PC-3 (cell line): ENCODE results near the gene DLG5. TPM values are rescaled to one million over a fixed set of nuclear protein-coding genes. Genes with fewer than 3 reads are reported as not detected.

Experiments
- ATAC-seq: fragments of 200-7000 bp; cut with Tn5 transposase; 2 replicates; pipeline ENCODE4 v1.9.1; 2020; ENCODE audit warnings: mild to moderate bottlenecking, moderate library complexity
- BruUV-seq: library from RNA; stranded (reverse); fragments of 400-500 nt; replicated peaks from 2 replicates; lab custom pipeline; 2021; lab: Mats Ljungman, UMichigan
- CTCF ChIA-PET: fragments of 300-600 bp; sonication (Branson Sonifier 250); formaldehyde crosslinking; loops from one replicate; lab custom pipeline; 2022; ENCODE audit warnings: antibody characterized with exemption; lab: Charles Lee
- POLR2A ChIA-PET: fragments of 300-600 bp; sonication (Branson Sonifier 250); formaldehyde crosslinking; loops from one replicate; lab custom pipeline; 2022; ENCODE audit warnings: antibody characterized with exemption; ENCODE audit not compliant: unreplicated experiment; lab: Charles Lee
- DNase-seq: peaks from one replicate; pipeline ENCODE4 v3.0.0-alpha.2; 2015
- H2AFZ ChIP-seq: fragments of 300-600 bp; sonication (generic); 2 replicates; pipeline ENCODE4 v1.6.0; 2016; ENCODE audit warnings: antibody characterized with exemption, low read length
- H3F3A ChIP-seq: fragments of 300-600 bp; sonication (generic); one replicate; pipeline ENCODE4 v1.6.0; 2017; ENCODE audit warnings: antibody characterized with exemption, low read length, control low read depth, mild to moderate bottlenecking; ENCODE audit not compliant: unreplicated experiment
- H3K27ac ChIP-seq: fragments of 300-600 bp; sonication (generic); 2 replicates; pipeline ENCODE4 v1.5.1; 2016; ENCODE audit warnings: mild to moderate bottlenecking, low read length
- H3K27me3 ChIP-seq: fragments of 300-600 bp; sonication (generic); 2 replicates; pipeline ENCODE4 v1.6.1; 2016; ENCODE audit warnings: low read length, mixed read lengths
- H3K36me3 ChIP-seq: fragments of 300-600 bp; sonication (generic); 2 replicates; pipeline ENCODE4 v1.6.1; 2016; ENCODE audit warnings: low read depth, mixed run types, low read length, mixed read lengths
- H3K4me1 ChIP-seq: fragments of 300-600 bp; sonication (generic); 2 replicates; pipeline ENCODE4 v1.5.1; 2016; ENCODE audit warnings: low read length; ENCODE audit not compliant: insufficient read depth
- H3K4me2 ChIP-seq: fragments of 300-600 bp; sonication (generic); 2 replicates; pipeline ENCODE4 v1.6.0; 2016; ENCODE audit warnings: low read length
- H3K4me3 ChIP-seq: fragments of 300-600 bp; sonication (generic); 2 replicates; pipeline ENCODE4 v1.5.1; 2016; ENCODE audit warnings: mild to moderate bottlenecking, low read length, mixed read lengths
- H3K79me2 ChIP-seq: fragments of 300-600 bp; sonication (generic); 2 replicates; pipeline ENCODE4 v1.6.1; 2017; ENCODE audit warnings: low read length, mixed read lengths
- H3K9ac ChIP-seq: fragments of 300-600 bp; sonication (generic); 2 replicates; pipeline ENCODE4 v1.6.0; 2016; ENCODE audit warnings: mild to moderate bottlenecking, low read length
- H3K9me2 ChIP-seq: fragments of 300-600 bp; sonication (generic); replicated peaks from 2 replicates; pipeline ENCODE4 v1.6.1; 2016; ENCODE audit warnings: mixed run types, low read length, mixed read lengths
- H3K9me3 ChIP-seq: fragments of 300-600 bp; sonication (generic); 2 replicates; pipeline ENCODE4 v1.6.1; 2016; ENCODE audit warnings: low read length, mixed read lengths
- H4K20me1 ChIP-seq: fragments of 300-600 bp; sonication (generic); 2 replicates; pipeline ENCODE4 v1.6.1; 2016; ENCODE audit warnings: low read length, mixed read lengths
- CTCF ChIP-seq: fragments of 300-600 bp; sonication (generic); conservative IDR thresholded peaks from 2 replicates; pipeline ENCODE4 v1.5.1; 2017; ENCODE audit warnings: antibody characterized with exemption, low read depth, mild to moderate bottlenecking, low read length
- EZH2 ChIP-seq: fragments of 300-600 bp; sonication (generic); IDR thresholded peaks from one replicate; pipeline ENCODE4 v1.6.1; 2017; ENCODE audit warnings: antibody characterized with exemption, mild to moderate bottlenecking, low read length; ENCODE audit not compliant: unreplicated experiment
- EZH2phosphoT487 ChIP-seq: fragments of 300-600 bp; sonication (generic); IDR thresholded peaks from 2 replicates; pipeline ENCODE4 v1.6.1; 2018; ENCODE audit warnings: mild to moderate bottlenecking, antibody characterized with exemption, low read length, borderline replicate concordance
- intact Hi-C: fragments of 100-400 bp; cut with micrococcal nuclease; formaldehyde crosslinking; loops from 2 replicates; pipeline ENCODE4 v1.9.0; 2023
- total RNA-seq: library from RNA; depleted of rRNA; stranded (reverse); fragments of >200 nt; gene quantifications from 2 replicates; pipeline ENCODE4 v1.2.3, GENCODE V29; 2014

DLG5 gene
- total RNA-seq, 1 experiment from 2014 or later, result 118 TPM

DNA sequence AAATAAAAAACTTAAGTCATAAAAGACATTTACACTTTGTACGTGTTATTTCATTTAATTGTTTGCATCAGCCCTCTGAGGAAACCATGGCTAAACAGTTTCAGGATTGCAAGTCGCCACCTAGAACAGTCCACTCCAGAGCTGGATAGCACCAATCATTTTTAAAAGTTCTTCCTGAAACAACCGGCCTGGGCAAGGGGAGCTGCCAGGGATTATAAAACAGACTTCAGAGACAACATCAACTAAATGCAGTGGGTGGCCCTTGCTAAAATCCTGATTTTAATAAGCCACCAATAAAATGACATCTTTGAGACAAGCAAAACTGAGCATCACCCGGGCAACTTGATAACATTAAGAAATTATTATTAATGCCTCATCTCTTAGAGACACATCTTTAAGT is 13.5 kb downstream of the DLG5 start:
- Histone ChIP-seq H4K20me1 (peaks cover 15% of the 10 kb centered on the region; the same call in 1 of the 2 replicates), H3K4me2 (no peak overlapping the region), H3F3A (no peaks in the 10 kb centered on the region), H2AFZ (no peak overlapping the region), H3K9ac (no peak overlapping the region), H3K36me3 (no peaks in the 10 kb centered on the region), H3K79me2 (peaks cover 99% of the 10 kb centered on the region), H3K27me3 (no peaks in the 10 kb centered on the region), H3K27ac (no peak overlapping the region), H3K9me2 (no peaks in the 10 kb centered on the region), H3K4me1 (peaks cover 21% of the 10 kb centered on the region), H3K4me3 (no peak overlapping the region), H3K9me3 (no peaks in the 10 kb centered on the region)
- no peak for ATAC-seq
- ChIA-PET POLR2A (no interaction called here), CTCF (interaction anchor here (0.5 to 0.7 kb wide), 2 partner anchors 66 to 116 kb away, joined by 3 read pairs; partner anchors contain the start of gene POLR3A)
- intact Hi-C loops, result loop anchor here (5.0 kb wide), 1 partner anchor 66 kb away; no protein-coding TSS in a partner anchor
- TF ChIP-seq CTCF (no peak), EZH2 (no peak), EZH2phosphoT487 (no peak)
- BruUV-seq, result no TSS peak
- DNase-seq, result no peak

DNA sequence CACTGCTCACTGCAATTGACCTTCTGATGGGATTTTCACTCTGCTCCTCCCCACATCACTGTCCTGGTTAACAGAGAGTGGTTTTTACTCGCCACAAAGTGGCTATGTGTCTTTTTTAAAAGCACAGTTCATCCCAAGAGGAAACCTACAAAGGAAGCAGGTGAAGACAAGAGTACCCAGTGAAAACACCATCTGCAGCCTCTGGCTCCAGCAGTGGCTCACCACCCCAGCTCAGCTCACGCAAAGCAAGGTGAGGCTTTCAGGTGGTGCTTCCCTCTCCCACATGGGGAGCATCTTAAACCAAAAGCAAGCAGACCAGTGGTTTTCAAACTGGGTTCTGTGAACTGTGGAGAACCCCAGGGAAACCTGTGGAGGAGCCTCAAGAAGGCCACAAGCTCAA is 14.0 kb downstream of the DLG5 start:
- no peak for ATAC-seq
- Histone ChIP-seq H3K4me2 (no peak overlapping the region), H3K4me3 (no peak overlapping the region), H3K4me1 (peaks cover 21% of the 10 kb centered on the region), H3K36me3 (no peaks in the 10 kb centered on the region; the same call in 1 of the 2 replicates), H3K27me3 (no peaks in the 10 kb centered on the region), H2AFZ (no peak overlapping the region), H3K9ac (no peak overlapping the region), H3F3A (no peaks in the 10 kb centered on the region), H4K20me1 (peaks cover 15% of the 10 kb centered on the region; the same call in 1 of the 2 replicates), H3K9me2 (no peaks in the 10 kb centered on the region), H3K79me2 (peaks cover 99% of the 10 kb centered on the region), H3K27ac (no peak overlapping the region), H3K9me3 (no peaks in the 10 kb centered on the region)
- ChIA-PET POLR2A (interaction anchor here (0.6 kb wide), 1 partner anchor 30 kb away, joined by 11 read pairs; no protein-coding TSS in a partner anchor), CTCF (interaction anchor here (0.6 to 1.0 kb wide), 3 partner anchors 58 to 65 kb away, joined by 3 to 7 read pairs (median 5); no protein-coding TSS in a partner anchor)
- DNase-seq, result no peak
- intact Hi-C loops, result loop anchor here (5.0 kb wide), 1 partner anchor 65 kb away; no protein-coding TSS in a partner anchor
- BruUV-seq, result no TSS peak
- TF ChIP-seq EZH2phosphoT487, result no peak
- no peak for TF ChIP-seq EZH2
- TF ChIP-seq CTCF, result no peak

GRCh38 chr10:77911535-77912123 is 14.9 kb downstream of the DLG5 start:
- DNase-seq, result peak; percentile 96
- H3K79me2 ChIP-seq, result peaks cover 100% of the 10 kb centered on the region
- no peaks in the 10 kb centered on the region for H3K9me2 ChIP-seq
- no TSS peak for BruUV-seq
- TF ChIP-seq EZH2 (no peak), CTCF (peak; percentile 58)
- peaks cover 21% of the 10 kb centered on the region for H3K4me1 ChIP-seq
- intact Hi-C loops, result loop anchor here (2.0 to 5.0 kb wide), 3 partner anchors 59 to 73 kb away; no protein-coding TSS in a partner anchor
- no peaks in the 10 kb centered on the region for H3K27me3 ChIP-seq
- peak; percentile 84 for ATAC-seq
- no peak overlapping the region for H2AFZ ChIP-seq
- H3K9me3 ChIP-seq, result no peaks in the 10 kb centered on the region
- H3F3A ChIP-seq, result no peaks in the 10 kb centered on the region
- POLR2A ChIA-PET, result interaction anchor here (0.5 to 0.6 kb wide), 4 partner anchors 29 to 101 kb away, joined by 3 to 11 read pairs (median 8); no protein-coding TSS in a partner anchor
- peaks cover 3% of the 10 kb centered on the region; the same call in 1 of the 2 replicates for H3K36me3 ChIP-seq
- no peak overlapping the region for H3K9ac ChIP-seq
- no peak overlapping the region for H3K27ac ChIP-seq
- CTCF ChIA-PET, result interaction anchor here (0.5 to 1.1 kb wide), 5 partner anchors 13 to 1472 kb away, joined by 3 to 8 read pairs (median 5); no protein-coding TSS in a partner anchor
- H3K4me2 ChIP-seq, result peak overlapping the region; percentile 2; the same call in 1 of the 2 replicates
- H4K20me1 ChIP-seq, result peaks cover 21% of the 10 kb centered on the region; the same call in 1 of the 2 replicates
- H3K4me3 ChIP-seq, result no peak overlapping the region
